ENCODE data around the gene FFAR1. TPM values are rescaled to one million over a fixed set of nuclear protein-coding genes. Genes with fewer than 3 reads are reported as not detected.

Gene FFAR1
- total RNA-seq, 2 donors from 2014 or later = 1.6 to 2.3 TPM

DNA sequence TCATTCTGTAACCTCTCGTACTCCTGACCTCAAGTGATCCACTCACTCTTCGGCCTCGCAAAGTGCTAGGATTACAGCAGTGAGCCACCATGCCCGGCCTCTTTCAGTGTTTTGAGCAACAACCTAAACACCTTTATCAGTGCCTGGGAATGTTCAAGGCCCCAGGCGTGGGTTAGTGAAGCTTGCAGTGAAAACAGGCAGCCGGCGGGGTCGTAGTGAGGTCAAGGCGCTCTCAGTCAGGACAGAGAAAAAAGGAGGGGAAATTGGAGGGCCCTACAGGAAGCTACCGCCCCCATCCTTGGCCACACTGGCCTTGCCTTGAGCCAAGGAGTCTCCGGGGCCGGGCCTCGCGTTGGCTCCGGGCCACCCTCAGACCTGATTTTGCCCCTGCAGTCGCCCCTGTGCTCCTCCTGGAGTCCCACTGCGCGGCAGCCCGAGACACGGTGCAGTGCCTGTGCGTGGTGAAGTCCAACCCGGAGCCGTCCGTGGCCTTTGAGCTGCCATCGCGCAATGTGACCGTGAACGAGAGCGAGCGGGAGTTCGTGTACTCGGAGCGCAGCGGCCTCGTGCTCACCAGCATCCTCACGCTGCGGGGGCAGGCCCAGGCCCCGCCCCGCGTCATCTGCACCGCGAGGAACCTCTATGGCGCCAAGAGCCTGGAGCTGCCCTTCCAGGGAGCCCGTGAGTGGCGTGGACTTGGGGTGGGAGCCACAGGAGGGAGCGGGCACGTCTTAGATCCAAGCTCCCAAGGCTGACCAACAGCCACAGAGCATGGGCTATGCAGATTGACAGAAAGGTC lies 38.0 kb upstream of the FFAR1 start:
- WGBS, 2 donors = 55 to 62% methylated on average over 28 to 47 of the region's 47 CpGs
- H3K9me3 ChIP-seq = no peaks in the 10 kb centered on the region
- H3K4me1 ChIP-seq = peaks cover 15% of the 10 kb centered on the region
- H3K27me3 ChIP-seq = no peaks in the 10 kb centered on the region
- H3K4me3 ChIP-seq = no peak overlapping the region
- TF ChIP-seq, protein P1, sequence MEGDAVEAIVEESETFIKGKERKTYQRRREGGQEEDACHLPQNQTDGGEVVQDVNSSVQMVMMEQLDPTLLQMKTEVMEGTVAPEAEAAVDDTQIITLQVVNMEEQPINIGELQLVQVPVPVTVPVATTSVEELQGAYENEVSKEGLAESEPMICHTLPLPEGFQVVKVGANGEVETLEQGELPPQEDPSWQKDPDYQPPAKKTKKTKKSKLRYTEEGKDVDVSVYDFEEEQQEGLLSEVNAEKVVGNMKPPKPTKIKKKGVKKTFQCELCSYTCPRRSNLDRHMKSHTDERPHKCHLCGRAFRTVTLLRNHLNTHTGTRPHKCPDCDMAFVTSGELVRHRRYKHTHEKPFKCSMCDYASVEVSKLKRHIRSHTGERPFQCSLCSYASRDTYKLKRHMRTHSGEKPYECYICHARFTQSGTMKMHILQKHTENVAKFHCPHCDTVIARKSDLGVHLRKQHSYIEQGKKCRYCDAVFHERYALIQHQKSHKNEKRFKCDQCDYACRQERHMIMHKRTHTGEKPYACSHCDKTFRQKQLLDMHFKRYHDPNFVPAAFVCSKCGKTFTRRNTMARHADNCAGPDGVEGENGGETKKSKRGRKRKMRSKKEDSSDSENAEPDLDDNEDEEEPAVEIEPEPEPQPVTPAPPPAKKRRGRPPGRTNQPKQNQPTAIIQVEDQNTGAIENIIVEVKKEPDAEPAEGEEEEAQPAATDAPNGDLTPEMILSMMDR (IDR thresholded peaks at IDR 0.05) = no peak
- no peak for TF ChIP-seq POLR2A (IDR thresholded peaks at IDR 0.05)
- ATAC-seq (peak; percentile 87), DNase-seq (peak; percentile 67 to 88 (median 80))
- H3K36me3 ChIP-seq (replicated peaks in 1 of 2; ENCODE audit: insufficient read depth in 1 of 2, low read depth in 2 of 2) = no peaks in the 10 kb centered on the region
- intact Hi-C loops (cut with DNase I) = no loop called here
- H3K27ac ChIP-seq = peak overlapping the region in 3 of 4 donors; percentile 27 to 51 (median 47)

DNA sequence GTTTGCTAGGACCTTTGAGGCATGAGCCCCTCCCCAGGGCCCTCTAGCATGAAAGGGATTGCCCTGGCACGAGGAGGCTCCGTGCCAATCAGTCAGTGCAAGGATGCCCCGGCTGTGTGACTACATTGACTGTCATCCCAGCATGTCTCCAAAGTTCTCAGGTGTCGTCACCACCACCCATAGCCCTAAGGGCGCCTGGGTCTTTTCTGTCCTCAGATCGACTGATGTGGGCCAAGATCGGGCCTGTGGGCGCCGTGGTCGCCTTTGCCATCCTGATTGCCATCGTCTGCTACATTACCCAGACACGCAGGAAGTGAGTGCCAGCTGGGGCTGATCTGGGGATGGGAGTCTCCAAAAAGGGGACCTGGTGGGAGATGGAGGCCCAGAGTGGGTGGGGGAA lies 37.4 kb upstream of the FFAR1 start:
- DNase-seq = no peak
- no peak for ATAC-seq
- H3K27ac ChIP-seq = no peak overlapping the region

DNA sequence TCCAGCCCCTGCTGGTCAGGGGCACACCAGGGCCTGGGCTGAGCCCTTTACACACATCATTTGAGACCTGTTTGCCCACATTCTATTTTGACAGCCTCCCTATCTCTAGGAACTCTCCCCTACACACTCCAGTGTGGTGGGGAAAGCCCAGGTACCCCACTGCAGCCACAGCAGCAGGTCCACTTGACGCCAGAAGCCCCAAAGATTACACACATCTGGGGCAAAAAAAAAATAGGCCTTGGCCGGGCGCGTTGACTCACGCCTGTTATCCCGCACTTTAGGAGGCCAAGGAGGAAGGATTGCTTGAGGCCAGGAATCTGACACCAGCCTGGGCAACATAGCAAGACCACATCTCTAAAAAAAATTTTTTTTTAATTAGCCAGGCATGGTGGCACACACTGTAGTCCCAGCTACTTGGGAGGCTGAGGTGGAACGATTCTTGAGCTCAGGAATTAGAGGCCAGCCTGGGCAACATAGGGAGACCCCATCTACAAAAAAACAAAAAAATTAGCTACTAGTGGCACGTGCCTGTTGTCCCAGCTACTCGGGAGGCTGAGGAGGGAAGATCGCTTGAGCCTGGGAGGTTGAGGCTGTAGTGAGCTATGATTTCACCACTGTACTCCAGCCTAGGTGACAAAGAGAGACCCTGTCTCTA lies 36.8 kb upstream of the FFAR1 start:
- no peak for DNase-seq
- no peaks in the 10 kb centered on the region for H3K9me3 ChIP-seq
- H3K27me3 ChIP-seq = no peaks in the 10 kb centered on the region
- H3K4me1 ChIP-seq = peaks cover 15% of the 10 kb centered on the region
- intact Hi-C loops (cut with DNase I) = no loop called here
- TF ChIP-seq, protein P1 (IDR thresholded peaks at IDR 0.05) = no peak
- no peak for TF ChIP-seq POLR2A (IDR thresholded peaks at IDR 0.05)
- no peak for ATAC-seq
- WGBS, 2 donors = 89 to 91% methylated on average over 10 of the region's 10 CpGs
- no peak overlapping the region for H3K27ac ChIP-seq
- H3K36me3 ChIP-seq (replicated peaks in 1 of 2; ENCODE audit: insufficient read depth in 1 of 2, low read depth in 2 of 2) = no peaks in the 10 kb centered on the region
- no peak overlapping the region for H3K4me3 ChIP-seq

More for the DNA sequence above, 37.4 kb upstream of the FFAR1 start:
- no peaks in the 10 kb centered on the region for H3K27me3 ChIP-seq
- TF ChIP-seq, protein P1 (IDR thresholded peaks at IDR 0.05) = no peak
- TF ChIP-seq POLR2A (IDR thresholded peaks at IDR 0.05) = no peak
- no peaks in the 10 kb centered on the region for H3K9me3 ChIP-seq
- H3K4me3 ChIP-seq = no peak overlapping the region
- peaks cover 15% of the 10 kb centered on the region for H3K4me1 ChIP-seq
- intact Hi-C loops (cut with DNase I) = no loop called here
- WGBS, 2 donors = 80 to 86% methylated on average over 1 to 11 of the region's 12 CpGs
- no peaks in the 10 kb centered on the region for H3K36me3 ChIP-seq (replicated peaks in 1 of 2; ENCODE audit: insufficient read depth in 1 of 2, low read depth in 2 of 2)

DNA sequence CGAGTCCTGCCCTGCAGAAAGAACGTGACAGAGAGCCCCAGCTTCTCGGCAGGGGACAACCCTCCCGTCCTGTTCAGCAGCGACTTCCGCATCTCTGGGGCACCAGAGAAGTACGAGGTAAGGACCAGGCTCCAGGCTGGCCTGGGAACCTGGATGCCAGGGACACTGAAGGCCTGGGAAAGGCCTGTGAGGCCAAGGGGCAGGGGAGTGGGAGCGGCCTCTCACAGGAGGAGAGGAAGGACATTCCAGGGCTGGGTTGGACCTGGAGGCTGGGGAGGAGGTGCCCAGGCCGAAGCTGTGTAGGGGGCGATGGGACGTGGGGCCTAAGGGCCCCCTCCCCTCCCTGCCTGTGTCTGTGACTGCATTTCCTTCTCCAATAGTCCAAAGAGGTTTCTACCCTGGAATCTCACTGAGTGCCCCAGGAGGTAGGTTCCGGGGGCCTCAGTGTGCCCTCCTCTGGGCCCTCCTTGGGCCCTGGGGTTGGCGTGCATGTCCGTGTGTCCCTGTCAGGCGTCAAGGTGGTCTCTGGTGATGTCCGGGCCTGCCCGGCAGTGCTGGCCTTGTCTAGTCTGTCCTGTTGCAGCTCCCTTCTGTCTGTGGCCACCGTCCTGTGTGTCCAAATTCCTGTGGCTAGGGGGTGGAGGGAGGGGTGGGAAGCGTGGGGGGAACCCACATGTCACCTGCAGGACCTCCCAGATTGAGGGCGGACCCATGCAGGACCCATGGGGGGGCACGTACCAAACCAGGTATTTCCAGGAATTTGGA lies 35.6 kb upstream of the FFAR1 start:
- Histone ChIP-seq H3K9me3 (no peaks in the 10 kb centered on the region), H3K27ac (no peak overlapping the region), H3K4me3 (no peak overlapping the region), H3K27me3 (no peaks in the 10 kb centered on the region), H3K4me1 (peaks cover 15% of the 10 kb centered on the region), H3K36me3 (replicated peaks in 1 of 2; ENCODE audit: insufficient read depth in 1 of 2, low read depth in 2 of 2) (no peaks in the 10 kb centered on the region)
- TF ChIP-seq POLR2A (IDR thresholded peaks at IDR 0.05) = no peak
- TF ChIP-seq, protein P1 (IDR thresholded peaks at IDR 0.05) = no peak
- intact Hi-C loops (cut with DNase I) = no loop called here
- ATAC-seq = no peak
- WGBS, 2 donors = 84 to 86% methylated on average over 17 to 21 of the region's 21 CpGs
- DNase-seq = no peak

All from body of pancreas (tissue), 4 donors.